Lower leg skin (tissue), 4 donors: Measurements from ENCODE around the gene SLC25A22. TPM values are rescaled to one million over a fixed set of nuclear protein-coding genes. Genes with fewer than 3 reads are reported as not detected.

Source experiments
- DNase-seq, 2 donors: peaks; one replicate each; pipeline ENCODE4 v3.0.0-alpha.2; 2019; ENCODE audit warnings: low spot score in 2 of 2
- H3K4me3 ChIP-seq: fragments of 200-600 bp; sonication (generic); 2 replicates; pipeline ENCODE4 v1.5.1; 2017; ENCODE audit warnings: mild to moderate bottlenecking, low read depth; ENCODE audit not compliant: poor library complexity, severe bottlenecking
- CTCF ChIP-seq, 3 donors: fragments of 450-650 bp; IDR thresholded peaks; one replicate each; pipeline ENCODE4 v1.5.1; 2016; ENCODE audit warnings: antibody characterized with exemption in 3 of 3, mild to moderate bottlenecking in 3 of 3, moderate library complexity in 2 of 3
- POLR2A ChIP-seq, 2 donors: fragments of 450-650 bp; IDR thresholded peaks; one replicate each; pipeline ENCODE4 v1.6.1; 2016 to 2017; ENCODE audit warnings: antibody characterized with exemption in 2 of 2, mild to moderate bottlenecking in 1 of 2, moderate library complexity in 1 of 2
- WGBS, 2 donors: methylation state at CpG; one replicate each; pipeline ENCODE4 v1.1.5; 2018; 5-methylcytosine and 5-hydroxymethylcytosine counted together
- intact Hi-C: fragments of 100-400 bp; cut with DNase I; formaldehyde crosslinking; loops from one replicate; pipeline ENCODE4 v1.15.0; 2023; ENCODE audit warnings: low total_unique reads
- total RNA-seq, 4 donors: library from RNA; depleted of rRNA; stranded (reverse); fragments of >200 nt; gene quantifications; one replicate each; pipeline ENCODE4 v1.1.0, GENCODE V29; 2016

The SLC25A22 gene
- total RNA-seq, 4 donors from 2014 or later = 10.9 to 19.2 (median 14.8) TPM

- peak overlapping the region; percentile 30 for H3K4me3 ChIP-seq
- intact Hi-C loops = no loop called here
- DNase-seq = no peak
- WGBS, 2 donors = 4 to 6% methylated on average over 12 of the region's 18 CpGs
- TF ChIP-seq CTCF (IDR thresholded peaks at IDR 0.05) (no peak), POLR2A (IDR thresholded peaks at IDR 0.05) (no peak)
Measured at GRCh38 chr11:804599-804964, 6.5 kb upstream of the SLC25A22 start.

- intact Hi-C loops = no loop called here
- WGBS, 2 donors = 46 to 51% methylated on average over 23 to 25 of the region's 26 CpGs
- TF ChIP-seq POLR2A (IDR thresholded peaks at IDR 0.05) = no peak
- no peak for TF ChIP-seq CTCF (IDR thresholded peaks at IDR 0.05)
- no peak for DNase-seq
- no peak overlapping the region for H3K4me3 ChIP-seq
Measured at GRCh38 chr11:803770-804598, 5.9 kb upstream of the SLC25A22 start.

GRCh38 chr11:803467-803742 lies 5.3 kb upstream of the SLC25A22 start:
- TF ChIP-seq CTCF (IDR thresholded peaks at IDR 0.05) (no peak), POLR2A (IDR thresholded peaks at IDR 0.05) (no peak)
- 89% methylated on average over 8 of the region's 8 CpGs; no CpG with 5 or more reads in 1 of the 2 donors for WGBS, 2 donors

GRCh38 chr11:802693-803466 lies 4.8 kb upstream of the SLC25A22 start:
- H3K4me3 ChIP-seq = no peak overlapping the region
- WGBS, 2 donors = 90 to 91% methylated on average over 26 to 28 of the region's 28 CpGs
- intact Hi-C loops = no loop called here
- TF ChIP-seq POLR2A (IDR thresholded peaks at IDR 0.05) (no peak), CTCF (IDR thresholded peaks at IDR 0.05) (no peak)
- DNase-seq = no peak

More at GRCh38 chr11:803467-803742, 5.3 kb upstream of the SLC25A22 start:
- intact Hi-C loops = no loop called here
- DNase-seq = no peak
- no peak overlapping the region for H3K4me3 ChIP-seq

GRCh38 chr11:802018-802617 lies 4.0 kb upstream of the SLC25A22 start:
- intact Hi-C loops = no loop called here
- TF ChIP-seq POLR2A (IDR thresholded peaks at IDR 0.05) (no peak), CTCF (IDR thresholded peaks at IDR 0.05) (no peak)
- DNase-seq = no peak
- WGBS, 2 donors = 95 to 97% methylated on average over 18 to 19 of the region's 21 CpGs
- no peak overlapping the region for H3K4me3 ChIP-seq
